GM21786 (cell line): ENCODE data around the gene PLIN5.

Experiments used
- ATAC-seq: cut with Tn5 transposase; IDR thresholded peaks from one replicate; pipeline ENCODE4 v1.9.1; 2021; ENCODE audit not compliant: unreplicated experiment

PLIN5 gene

DNA sequence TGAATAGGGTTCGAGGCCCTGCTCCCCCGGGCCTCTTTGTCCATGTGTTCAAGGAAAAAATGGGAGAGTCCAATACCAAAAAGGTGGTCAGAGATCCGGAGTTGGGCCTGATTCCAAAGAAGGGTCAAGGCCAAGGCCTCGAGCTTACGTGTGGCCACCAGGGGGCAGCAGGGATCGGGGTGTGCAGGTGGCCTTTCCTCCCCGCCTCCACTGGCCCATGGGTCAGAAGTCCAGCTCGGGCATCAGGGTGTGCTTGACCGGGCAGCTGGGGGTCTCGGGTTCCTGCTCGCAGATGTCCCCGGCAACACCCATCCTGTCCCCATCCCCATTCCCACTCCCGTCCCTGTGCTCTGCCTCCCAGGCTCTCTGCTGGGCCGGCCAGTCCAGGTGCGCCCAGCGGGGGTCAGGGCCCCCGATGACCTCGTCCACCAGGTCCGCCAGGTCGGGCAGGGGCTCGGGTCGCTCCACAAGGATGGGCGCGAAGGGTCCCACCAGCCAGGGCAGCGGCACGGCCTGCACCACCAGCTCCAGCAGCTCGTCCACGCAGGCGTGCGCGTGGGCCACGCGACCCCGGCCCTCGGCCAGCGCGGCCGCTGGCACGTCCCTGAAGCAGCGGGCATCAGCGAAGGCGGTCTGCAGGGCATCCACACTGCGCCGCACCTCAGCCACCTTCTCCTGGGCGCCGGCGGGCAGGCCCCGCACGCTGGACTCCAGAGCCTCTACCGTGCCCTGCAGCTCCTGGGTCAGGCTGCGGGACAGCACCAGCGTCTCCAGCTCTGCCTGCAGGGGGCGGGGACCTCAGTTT is 11.5 kb downstream of the PLIN5 start:
- no peak for ATAC-seq

DNA sequence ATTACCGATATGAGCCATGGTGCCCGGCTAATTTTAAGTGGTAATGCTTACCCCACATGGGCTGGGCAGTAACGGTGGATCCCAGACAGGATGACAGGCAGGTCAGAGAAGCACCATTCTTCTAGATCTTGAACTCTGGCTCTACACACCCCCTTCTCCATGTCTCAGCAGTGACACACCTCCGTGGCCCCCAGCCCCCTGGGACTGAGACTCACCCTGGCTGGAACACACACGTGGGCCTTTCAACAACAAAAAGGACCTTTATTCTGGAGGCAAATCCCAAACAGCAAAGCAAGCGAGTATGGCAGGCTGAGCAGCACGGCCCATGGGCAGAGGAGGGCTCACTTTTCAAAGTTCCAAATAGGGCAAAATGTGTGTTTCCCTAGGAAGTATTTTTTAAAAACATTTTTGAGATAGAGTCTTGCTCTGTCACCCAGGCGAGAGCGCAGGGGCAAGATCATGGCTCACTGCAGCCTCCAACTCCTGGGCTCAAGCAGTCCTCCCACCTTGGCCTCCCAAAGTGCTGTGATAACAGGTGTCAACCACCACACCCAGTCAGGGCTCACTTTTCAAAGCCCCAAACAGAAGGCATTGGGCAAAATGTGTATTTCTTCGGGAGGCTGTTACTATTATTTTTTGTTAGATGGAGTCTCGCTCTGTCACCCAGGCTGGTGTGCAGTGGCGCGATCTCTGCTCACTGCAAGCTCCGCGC is 12.6 kb downstream of the PLIN5 start:
- ATAC-seq = no peak

DNA sequence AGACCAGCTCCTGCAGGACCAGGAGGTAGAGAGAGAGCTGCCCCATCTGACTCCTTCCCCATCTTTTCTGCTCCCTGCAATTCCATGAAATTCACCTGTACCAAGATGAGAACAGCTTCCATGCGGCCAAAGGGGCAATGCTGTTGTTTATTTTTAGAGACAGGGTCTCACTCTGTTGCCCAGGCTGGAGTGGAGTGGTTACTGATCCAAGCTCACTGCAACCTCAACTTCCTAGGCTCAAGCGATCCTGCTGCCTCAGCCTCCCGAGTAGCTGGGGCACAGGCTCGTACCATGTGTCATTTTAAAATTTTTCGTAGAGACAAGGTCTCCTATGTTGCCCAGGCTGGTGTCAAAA is 13.2 kb downstream of the PLIN5 start:
- ATAC-seq = no peak

DNA sequence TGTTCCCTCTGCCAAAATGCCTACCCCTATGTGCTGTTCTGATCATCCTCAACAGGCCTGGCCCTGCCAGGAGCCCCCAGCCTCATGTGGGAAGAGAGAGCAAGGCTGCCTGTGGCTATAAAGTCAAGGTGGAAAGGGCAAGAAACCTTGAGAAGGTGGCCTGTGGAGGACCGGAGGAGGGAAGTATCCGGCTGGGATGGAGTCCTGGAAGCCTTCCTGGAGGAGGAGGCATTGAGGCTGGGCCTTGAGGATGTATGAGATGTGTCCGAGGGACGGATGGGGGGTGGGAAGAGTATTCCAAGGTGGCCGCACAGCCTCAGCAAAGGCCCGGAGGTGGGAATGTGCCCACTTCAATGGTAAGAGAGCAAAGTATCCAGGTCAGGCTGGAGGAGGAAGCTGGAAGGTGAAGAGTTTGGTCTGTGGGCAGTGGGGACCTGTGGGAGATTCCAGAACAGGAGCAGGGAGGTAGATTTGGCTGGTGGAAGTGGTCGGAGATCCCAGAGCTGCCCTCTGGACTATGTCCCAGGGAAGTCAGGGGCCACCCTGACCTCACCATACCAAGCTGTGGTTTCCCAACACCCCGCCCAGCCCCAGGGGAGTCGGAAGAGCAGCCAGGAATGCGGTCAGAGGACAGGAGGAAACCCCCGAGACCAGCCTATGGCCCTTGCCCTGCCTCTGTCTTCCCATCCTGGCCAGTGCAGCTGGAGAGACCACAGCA is 13.7 kb downstream of the PLIN5 start:
- no peak for ATAC-seq

DNA sequence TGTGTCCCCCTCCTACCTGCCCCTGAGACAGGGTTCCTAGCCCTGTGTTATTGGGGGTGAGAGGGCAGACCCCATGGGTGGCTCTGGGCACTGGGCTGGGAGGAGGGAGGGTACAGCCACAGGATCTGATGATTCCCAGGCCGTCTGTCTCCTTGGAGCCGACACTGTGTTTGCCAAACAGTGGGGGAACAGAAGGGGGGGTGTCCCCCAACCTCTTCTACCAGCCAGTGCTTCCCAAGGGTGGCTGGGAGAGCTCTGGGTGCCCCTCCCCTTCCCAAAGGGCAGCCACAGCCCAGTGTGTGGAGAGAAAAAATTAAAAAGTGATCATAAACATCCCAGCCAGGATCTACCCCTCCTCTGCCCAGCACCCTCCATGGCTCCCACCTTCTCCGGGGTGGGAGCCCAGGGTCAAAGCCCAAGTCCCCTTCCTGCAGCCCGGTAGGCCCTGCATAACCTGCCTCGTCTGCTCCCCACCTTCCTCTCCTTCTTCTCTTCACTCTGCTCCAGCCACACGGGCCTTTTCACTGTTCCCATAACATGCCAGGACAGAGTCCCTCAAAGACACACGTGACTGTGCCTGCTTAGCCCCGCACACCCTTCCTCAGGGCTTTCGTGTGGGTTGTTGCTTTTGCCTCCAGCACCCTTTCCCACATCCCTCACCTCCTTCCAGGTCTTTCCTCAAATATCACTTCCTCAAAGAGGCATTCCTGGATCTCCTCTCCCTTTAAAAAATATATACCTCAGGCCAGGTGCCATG is 15.3 kb downstream of the PLIN5 start:
- no peak for ATAC-seq

DNA sequence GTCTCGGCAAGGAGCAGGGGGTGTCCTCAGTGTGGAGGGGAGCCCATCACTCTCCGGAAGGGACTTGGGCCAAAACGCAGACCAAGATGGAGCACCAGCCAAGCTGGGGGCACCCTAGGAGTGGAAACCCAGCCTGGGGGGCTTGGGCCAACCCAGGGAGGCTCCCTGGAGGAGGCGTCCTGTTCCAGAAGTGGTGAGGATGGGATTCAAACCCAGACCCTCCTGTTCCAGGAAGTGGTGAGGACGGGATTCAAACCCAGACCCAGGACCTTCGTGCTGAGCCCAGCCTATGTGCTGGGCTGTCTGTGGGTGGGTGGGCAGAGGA is 15.9 kb downstream of the PLIN5 start:
- no peak for ATAC-seq

DNA sequence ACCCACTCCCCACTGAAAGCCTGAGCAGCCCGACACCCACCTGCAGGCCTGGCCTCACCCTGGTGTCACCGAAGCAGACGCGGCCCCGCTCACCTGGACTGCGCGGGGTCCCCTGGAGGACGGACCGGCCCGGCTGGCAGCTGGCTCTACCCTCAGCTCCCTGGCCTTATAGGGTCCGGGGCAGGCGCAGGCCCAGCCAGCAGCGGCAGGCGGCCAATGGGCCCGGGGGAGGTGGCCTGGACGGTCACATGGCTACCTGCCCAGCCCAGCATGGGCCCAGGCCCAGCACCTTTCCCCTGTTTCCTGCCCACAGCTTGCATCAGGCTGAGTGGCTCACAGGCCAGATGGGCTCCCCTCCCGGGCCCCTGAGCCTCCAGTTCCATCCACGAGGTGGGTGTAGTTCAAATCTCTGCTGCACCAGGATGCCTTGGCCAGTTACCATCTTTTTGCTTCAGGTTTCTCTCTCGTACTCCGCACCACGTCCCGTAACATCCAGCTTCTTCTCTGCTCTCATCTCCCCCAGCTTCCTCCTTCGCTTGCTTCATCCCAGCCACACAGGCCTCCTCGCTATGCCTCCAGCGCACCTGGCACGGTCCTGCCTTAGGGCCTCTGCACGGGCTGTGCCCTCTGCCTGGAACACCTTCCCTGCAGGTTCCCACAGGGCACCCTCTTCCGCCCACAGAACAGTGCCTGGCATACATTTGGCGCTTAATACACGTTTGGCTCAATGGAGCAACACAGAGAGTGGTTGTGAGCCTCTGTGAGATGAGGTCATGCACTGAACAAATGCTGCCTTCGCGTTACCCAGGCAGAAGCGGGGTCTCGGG is 16.5 kb downstream of the PLIN5 start, which contains the start of gene PLIN4:
PLIN4 (minus strand) TSS at position 142 of the 827 bp plus-strand sequence. CDS start 214 bp downstream, outside the sequence.
- no peak for ATAC-seq

DNA sequence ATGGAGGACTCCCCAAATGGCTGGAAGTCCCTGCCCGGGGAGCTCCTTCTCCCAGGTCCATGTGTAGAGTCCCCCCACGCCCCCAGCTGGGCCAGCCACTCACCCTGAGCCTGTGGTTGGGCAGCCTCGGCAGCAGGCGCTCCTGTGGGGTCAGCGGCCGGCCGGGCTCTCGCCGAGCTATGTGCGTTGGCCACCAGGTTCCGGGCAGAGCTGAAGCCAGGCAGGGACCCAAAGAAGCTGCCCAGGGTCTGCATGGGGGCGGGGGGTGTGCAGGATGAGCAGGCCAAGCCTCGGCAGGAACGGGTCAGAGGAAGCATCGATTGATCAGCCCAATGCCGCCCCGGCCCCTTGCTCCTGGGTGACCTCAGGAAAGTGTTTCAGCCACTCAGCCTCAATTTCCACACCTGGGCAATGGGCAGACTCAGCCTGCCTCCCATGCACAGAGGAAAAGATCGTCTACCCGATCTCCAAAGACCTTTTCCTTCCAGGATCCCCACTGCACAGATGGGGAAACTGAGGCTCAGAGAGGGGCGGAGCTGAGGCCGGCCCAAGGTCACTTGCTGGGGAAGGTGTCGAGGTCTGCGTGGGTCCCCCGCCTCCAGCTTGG is 17.5 kb downstream of the PLIN5 start:
- ATAC-seq = no peak

DNA sequence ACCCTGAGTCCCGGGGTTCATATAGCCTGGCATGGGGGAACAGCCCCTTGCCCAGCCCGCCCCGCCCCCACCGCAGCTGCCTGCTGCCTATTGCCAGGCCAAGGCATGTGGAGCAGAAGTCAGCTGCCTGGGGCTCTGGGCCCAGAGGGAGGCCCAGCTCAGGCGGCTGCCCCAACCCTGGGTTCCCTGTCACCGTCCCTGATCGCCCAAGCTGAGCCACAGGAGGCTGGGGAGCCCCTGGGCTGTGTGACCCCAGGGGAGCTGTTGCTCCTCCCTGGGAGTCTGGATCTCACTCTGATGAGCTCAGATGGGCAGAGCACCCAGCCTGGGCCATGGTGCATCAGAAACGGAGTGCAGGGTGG is 18.1 kb downstream of the PLIN5 start:
- ATAC-seq = no peak

DNA sequence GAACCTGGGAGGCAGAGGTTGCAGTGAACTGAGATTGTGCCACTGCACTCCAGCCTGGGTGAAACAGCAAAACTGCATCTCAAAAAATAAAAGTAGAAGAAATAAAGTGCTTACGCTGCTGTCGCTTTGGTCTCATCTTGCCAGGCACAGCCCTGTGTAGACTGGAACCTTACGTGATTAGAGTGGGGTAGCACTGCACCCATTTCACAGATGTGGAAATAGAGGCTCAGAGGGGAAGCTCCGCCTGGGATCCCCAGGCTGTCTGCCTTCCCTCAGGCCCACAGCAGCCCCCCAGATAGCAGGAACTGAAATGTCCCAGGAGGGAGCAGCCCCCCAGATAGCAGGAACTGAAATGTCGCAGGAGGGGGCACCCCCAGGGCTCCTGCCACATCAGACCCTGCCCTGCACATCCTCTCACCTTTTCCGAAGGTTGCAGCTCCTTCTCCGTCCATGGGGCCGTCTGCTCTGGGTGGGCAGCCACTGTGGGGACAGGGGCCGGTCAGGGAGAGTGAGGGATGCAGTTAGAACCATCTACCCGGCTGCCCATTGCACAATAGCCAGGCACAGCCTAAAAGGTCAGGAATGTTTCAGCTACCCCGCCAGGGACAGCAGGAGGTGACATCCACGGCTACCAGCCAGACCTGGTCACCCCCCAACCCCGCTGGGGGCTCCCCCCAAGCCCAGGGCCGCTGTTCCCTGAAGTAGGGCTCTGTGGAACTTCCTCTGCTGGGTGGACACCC is 18.7 kb downstream of the PLIN5 start:
- no peak for ATAC-seq

DNA sequence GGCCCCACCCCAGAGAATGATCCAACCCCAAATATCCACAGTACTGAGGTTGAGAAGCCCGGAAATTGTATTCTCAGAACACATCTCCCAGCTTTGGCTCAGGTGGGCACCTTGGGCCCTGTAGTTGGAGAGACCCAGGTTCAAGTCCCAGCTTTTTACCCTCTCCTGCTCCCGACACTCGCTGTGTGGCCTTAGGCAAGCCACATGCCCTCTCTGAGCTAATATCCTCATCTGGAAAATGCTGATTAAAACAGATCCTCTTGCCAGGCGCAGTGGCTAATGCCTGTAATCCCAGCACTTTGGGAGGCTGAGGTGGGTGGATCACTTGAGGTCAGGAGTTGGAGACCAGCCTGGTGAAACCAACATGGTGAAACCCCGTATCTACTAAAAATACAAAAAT is 19.3 kb downstream of the PLIN5 start:
- no peak for ATAC-seq

DNA sequence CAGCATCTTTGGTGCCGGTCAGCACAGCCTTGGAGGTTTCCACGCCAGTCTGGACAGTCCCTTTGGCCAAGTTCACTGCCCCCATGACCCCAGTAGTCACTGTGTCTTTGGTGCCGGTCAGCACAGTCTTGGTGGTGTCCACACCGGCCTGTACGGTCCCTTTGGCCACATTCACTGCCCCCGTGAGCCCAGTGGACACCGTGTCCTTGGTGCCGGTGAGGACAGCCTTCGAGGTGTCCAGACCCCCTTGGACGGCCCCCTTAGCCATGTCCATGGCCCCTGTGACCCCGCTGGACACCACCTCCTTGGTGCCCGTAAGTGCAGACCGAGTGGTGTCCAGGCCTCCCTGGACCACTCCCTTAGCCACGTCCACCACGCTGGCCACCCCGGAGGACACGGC is 21.8 kb downstream of the PLIN5 start:
- no peak for ATAC-seq

DNA sequence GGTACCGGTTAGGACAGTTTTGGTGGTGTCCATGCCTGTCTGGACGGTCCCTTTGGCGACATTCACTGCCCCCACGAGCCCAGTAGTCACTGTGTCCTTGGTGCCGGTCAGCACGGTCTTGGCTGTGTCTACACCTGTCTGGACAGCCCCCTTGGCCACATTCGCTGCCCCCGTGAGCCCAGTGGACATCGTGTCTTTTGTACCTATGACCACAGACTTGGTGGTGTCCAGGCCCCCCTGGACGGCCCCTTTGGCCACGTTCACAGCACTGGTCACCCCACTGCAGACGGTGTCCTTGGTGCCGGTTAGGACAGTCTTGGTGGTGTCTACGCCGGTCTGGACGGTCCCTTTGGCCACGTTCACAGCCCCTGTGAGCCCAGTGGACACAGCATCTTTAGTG is 23.0 kb downstream of the PLIN5 start:
- ATAC-seq = no peak

DNA sequence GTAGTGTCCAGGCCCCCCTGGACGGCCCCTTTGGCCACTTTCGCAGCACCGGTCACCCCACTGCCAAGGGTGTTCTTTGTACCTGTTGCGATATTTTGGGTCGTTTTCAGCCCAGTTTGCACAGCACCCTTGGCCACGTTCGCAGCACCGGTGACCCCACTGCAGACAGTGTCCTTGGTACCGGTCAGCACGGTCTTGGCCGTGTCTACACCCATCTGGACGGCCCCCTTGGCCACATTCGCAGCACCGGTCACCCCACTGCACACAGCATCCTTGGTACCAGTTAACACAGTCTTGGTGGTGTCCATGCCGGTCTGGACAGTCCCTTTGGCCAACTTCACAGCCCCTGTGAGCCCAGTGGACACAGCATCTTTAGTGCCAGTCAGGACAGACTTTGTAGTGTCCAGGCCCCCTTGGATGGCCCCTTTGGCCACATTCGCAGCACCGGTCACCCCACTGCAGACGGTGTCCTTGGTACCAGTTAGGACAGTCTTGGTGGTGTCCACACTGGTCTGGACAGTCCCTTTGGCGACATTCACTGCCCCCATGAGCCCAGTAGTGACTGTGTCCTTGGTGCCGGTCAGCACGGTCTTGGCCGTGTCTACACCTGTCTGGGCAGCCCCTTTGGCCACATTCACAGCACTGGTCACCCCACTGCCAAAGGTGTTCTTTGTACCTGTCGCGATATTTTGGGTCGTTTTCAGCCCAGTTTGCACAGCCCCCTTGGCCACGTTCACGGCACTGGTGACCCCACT is 23.5 kb downstream of the PLIN5 start:
- ATAC-seq = no peak

DNA sequence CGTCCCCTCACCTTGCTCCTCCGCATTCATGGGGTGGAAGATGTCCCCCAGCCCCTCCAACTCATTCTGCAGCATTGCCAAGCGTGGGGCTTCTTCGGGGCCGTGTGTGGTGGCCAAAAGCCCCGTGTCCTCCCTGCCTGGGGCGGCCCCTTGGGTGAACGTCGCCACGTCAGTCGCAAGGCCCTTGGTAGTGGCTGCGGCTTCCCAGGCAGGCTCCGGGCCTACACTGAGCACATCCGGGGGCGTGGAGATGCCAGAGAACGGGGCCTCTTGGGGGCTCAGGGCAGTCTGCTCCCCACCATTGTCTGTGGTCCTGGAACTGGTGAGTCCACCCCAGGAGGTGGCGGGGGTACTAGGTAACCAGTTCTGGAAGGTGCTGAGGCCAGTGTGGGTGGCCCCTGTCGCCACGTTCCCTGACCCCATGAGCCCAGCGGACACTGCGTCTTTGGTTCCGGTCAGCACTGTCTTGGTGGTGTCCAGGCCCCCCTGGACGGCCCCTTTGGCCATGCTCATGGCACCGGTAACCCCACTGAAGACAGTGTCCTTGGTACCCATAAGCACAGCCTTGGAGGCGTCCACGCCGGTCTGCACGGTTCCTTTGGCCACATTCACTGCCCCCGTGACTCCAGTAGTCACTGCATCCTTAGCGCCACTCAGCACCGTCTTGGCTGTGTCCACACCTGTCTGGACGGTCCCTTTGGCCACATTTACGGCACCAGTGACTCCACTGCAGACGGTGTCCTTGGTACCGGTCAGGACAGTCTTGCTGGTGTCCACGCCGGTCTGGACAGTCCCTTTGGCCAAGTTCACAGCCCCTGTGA is 24.4 kb downstream of the PLIN5 start:
- ATAC-seq = no peak

DNA sequence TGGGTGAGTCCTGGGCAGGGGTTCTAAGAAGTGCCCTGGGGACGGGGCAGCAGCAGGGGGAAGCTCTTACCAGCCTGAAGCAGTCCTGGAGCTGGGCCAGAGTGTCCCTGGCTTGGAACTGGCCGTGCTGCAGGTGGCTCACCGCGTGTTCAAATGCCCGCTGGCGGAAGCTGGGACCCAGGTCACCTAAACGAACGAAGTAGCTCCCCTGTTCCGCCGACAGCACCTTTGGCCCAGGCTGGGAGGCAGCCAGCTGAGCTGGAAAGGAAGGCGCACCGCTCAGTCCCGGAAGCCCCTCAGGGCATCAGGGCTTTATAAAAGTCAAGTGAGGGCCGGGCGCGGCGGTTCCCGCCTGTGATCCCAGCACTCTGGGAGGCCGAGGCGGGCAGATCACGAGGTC is 26.3 kb downstream of the PLIN5 start:
- no peak for ATAC-seq

DNA sequence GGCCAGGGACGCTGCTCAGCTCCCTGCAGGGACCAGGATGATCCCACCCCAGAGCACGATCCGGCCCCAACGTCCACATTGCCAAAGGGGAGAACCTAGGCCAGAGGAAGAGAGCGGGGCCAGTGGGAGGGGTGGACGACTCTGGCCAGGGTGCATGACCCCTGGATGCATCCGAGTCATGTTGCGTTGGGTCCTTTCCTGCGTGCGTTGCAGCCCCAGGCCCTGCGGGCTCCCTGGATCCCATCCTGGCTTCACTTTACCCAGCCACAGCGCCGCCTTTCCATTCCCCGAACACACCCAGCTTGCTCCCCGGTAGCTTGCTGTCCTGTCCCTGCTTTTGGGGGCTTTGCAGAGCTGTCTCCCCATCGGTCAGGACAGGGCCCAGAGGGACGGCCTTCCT is 27.2 kb downstream of the PLIN5 start:
- ATAC-seq = no peak

DNA sequence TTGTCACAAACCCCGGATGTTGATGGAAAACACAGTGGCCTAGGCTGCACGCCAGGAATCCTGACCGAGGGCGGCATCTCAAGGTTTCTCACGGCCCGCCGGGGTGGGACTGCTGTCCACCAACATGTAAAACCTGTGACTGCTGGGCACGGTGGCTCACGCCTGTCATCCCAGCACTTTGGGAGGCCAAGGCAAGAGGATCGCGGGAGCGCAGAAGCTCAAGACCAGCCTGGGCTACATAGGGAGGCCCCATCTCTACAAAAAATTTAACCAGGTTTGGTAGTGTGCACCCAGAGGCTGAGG is 27.9 kb downstream of the PLIN5 start:
- ATAC-seq = no peak
